Measurements from ENCODE around the gene MON1A. TPM values are rescaled to one million over a fixed set of nuclear protein-coding genes. Genes with fewer than 3 reads are reported as not detected.

Gene MON1A
- total and polyA plus RNA-seq, 4 donors: 4.6 to 9.5 (median 8.2) TPM

DNA sequence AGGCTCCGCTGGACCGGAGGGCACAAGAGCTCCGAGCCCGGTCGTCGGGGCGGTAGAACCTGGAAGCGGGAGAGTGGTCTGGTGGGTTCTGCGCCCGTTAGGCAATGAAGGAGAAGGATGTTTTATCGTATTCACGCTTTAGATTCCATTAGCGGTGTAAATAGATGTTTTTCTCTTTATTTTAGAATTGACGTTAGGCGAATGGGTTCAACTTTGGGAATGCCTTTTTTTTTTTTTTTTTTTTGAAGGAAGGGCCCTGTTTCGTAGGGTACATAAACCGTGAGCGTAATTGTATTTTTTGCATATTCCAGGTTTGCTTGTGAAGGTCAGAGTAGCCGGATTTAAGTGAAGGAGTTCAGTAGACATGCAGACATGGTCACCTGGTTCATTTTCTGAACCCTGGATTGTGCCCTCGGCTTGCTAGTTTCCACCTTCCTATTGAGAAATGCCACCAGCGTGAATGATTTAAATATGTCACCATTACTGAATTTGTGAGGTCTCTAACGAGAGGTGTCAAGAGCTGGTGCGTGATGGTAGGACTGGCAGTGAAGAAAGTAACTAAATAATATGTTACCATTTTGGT is 11.1 kb upstream of the MON1A start:
- H3K4me3 ChIP-seq (ENCODE audit: low read depth in 1 of 3, low read length in 3 of 3): peak overlapping the region; percentile 68 to 99 (median 88)
- H3K9me3 ChIP-seq (ENCODE audit: control insufficient read depth in 4 of 4, low read length in 3 of 4): no peaks in the 10 kb centered on the region
- H3K36me3 ChIP-seq (ENCODE audit: control insufficient read depth in 4 of 4, insufficient read depth in 3 of 4, low read depth in 1 of 4, low read length in 3 of 4): no peaks in the 10 kb centered on the region
- 8% methylated on average over 23 of the region's 23 CpGs for WGBS
- DNase-seq (ENCODE audit: low spot score): no peak
- no peaks in the 10 kb centered on the region for H3K27me3 ChIP-seq (ENCODE audit: control insufficient read depth in 4 of 4, insufficient read depth in 4 of 4, low read length in 3 of 4)
- H3K4me1 ChIP-seq (ENCODE audit: control insufficient read depth in 4 of 4, insufficient read depth in 4 of 4, low read length in 3 of 4): peaks cover 3 to 13% (median 7%) of the 10 kb centered on the region in 4 donors
- H3K9ac ChIP-seq (ENCODE audit: low read depth in 1 of 2, low read length in 2 of 2): peak overlapping the region; percentile 74 to 94
- H3K27ac ChIP-seq (ENCODE audit: low read depth in 1 of 2, low read length in 2 of 2): peak overlapping the region; percentile 86 to 98
- TF ChIP-seq HNF4A (conservative IDR thresholded peaks at IDR 0.05) (peak in 1 of 2 donors; percentile 11), GABPA (IDR thresholded peaks at IDR 0.05 in 1 of 2, conservative IDR thresholded peaks at IDR 0.05 in 1 of 2) (no peak), HNF4G (IDR thresholded peaks at IDR 0.05) (no peak), SP1 (IDR thresholded peaks at IDR 0.05) (no peak)
- TF ChIP-seq, protein P1, sequence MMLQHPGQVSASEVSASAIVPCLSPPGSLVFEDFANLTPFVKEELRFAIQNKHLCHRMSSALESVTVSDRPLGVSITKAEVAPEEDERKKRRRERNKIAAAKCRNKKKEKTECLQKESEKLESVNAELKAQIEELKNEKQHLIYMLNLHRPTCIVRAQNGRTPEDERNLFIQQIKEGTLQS (IDR thresholded peaks at IDR 0.05): no peak

DNA sequence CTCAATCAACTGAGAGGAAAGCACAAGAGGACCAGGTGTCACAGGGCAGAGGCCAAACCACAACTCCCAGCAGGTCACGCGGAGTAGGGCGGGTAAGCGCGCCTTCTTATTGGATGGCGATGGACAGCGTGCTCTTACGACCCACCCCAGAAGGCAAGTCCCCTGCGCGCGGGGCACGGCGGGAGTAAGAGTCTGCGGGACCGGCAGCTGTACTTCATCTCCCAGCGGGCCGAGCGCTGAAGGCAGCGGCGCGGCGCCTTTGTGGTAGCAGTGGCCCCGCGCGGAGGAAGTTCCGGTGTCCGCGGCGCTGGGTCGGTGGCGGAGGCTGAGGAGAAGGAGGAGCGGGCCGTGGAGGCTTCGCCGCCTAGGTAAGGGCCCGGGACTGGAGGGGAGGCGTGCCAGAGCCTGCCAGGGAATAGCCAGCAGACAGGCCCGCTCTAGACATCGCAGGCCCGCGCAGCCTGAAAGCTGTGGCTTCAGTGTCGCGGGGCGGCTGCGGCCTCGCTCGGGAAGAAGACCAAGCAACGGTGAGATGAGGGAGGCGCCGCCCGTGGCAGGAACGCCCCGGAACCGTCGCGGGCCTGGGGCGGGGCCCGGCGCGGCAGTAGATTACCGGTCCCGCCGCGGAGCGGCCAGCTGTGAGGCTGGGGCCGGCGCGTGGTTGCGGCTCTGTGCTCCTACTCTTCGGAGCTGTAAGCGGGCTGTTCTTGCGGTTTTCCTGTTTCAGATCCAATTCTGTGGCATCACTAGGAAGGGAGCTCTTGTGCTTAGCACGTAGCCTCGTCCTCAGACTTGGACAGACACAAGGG is 10.5 kb upstream of the MON1A start, which contains the start of gene RBM6:
Gene RBM6, plus strand, starts transcription at position 293 of the 809 bp plus-strand sequence. CDS start 22,492 bp downstream, outside the sequence.
- TF ChIP-seq RXRA (IDR thresholded peaks at IDR 0.05) (peak; percentile 41 to 45), EGR1 (IDR thresholded peaks at IDR 0.05; ENCODE audit: low read depth in 2 of 2) (no peak), NR2F2 (IDR thresholded peaks at IDR 0.05) (peak; percentile 96), GABPA (IDR thresholded peaks at IDR 0.05 in 1 of 2, conservative IDR thresholded peaks at IDR 0.05 in 1 of 2) (peak; percentile 34 to 91), YY1 (IDR thresholded peaks at IDR 0.05) (peak; percentile 87), TAF1 (conservative IDR thresholded peaks at IDR 0.05) (peak; percentile 68), HNF4G (IDR thresholded peaks at IDR 0.05) (peak; percentile 8), FOXA1 (IDR thresholded peaks at IDR 0.05) (peak; percentile 48), FOXA2 (IDR thresholded peaks at IDR 0.05) (no peak), HNF4A (conservative IDR thresholded peaks at IDR 0.05) (peak; percentile 50 to 65), JUND (IDR thresholded peaks at IDR 0.05) (no peak), RAD21 (IDR thresholded peaks at IDR 0.05) (peak in 1 of 2 donors; percentile 39), SP1 (IDR thresholded peaks at IDR 0.05) (peak; percentile 87)
- TF ChIP-seq, protein P1 (IDR thresholded peaks at IDR 0.05): no peak
- TF ChIP-seq, protein P2, sequence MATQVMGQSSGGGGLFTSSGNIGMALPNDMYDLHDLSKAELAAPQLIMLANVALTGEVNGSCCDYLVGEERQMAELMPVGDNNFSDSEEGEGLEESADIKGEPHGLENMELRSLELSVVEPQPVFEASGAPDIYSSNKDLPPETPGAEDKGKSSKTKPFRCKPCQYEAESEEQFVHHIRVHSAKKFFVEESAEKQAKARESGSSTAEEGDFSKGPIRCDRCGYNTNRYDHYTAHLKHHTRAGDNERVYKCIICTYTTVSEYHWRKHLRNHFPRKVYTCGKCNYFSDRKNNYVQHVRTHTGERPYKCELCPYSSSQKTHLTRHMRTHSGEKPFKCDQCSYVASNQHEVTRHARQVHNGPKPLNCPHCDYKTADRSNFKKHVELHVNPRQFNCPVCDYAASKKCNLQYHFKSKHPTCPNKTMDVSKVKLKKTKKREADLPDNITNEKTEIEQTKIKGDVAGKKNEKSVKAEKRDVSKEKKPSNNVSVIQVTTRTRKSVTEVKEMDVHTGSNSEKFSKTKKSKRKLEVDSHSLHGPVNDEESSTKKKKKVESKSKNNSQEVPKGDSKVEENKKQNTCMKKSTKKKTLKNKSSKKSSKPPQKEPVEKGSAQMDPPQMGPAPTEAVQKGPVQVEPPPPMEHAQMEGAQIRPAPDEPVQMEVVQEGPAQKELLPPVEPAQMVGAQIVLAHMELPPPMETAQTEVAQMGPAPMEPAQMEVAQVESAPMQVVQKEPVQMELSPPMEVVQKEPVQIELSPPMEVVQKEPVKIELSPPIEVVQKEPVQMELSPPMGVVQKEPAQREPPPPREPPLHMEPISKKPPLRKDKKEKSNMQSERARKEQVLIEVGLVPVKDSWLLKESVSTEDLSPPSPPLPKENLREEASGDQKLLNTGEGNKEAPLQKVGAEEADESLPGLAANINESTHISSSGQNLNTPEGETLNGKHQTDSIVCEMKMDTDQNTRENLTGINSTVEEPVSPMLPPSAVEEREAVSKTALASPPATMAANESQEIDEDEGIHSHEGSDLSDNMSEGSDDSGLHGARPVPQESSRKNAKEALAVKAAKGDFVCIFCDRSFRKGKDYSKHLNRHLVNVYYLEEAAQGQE (IDR thresholded peaks at IDR 0.05): peak; percentile 88
- TF ChIP-seq, protein P3, sequence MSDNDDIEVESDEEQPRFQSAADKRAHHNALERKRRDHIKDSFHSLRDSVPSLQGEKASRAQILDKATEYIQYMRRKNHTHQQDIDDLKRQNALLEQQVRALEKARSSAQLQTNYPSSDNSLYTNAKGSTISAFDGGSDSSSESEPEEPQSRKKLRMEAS (IDR thresholded peaks at IDR 0.05): peak; percentile 96
- TF ChIP-seq, protein P4, sequence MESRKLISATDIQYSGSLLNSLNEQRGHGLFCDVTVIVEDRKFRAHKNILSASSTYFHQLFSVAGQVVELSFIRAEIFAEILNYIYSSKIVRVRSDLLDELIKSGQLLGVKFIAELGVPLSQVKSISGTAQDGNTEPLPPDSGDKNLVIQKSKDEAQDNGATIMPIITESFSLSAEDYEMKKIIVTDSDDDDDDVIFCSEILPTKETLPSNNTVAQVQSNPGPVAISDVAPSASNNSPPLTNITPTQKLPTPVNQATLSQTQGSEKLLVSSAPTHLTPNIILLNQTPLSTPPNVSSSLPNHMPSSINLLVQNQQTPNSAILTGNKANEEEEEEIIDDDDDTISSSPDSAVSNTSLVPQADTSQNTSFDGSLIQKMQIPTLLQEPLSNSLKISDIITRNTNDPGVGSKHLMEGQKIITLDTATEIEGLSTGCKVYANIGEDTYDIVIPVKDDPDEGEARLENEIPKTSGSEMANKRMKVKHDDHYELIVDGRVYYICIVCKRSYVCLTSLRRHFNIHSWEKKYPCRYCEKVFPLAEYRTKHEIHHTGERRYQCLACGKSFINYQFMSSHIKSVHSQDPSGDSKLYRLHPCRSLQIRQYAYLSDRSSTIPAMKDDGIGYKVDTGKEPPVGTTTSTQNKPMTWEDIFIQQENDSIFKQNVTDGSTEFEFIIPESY (IDR thresholded peaks at IDR 0.05): peak; percentile 28
- TF ChIP-seq, protein P5, sequence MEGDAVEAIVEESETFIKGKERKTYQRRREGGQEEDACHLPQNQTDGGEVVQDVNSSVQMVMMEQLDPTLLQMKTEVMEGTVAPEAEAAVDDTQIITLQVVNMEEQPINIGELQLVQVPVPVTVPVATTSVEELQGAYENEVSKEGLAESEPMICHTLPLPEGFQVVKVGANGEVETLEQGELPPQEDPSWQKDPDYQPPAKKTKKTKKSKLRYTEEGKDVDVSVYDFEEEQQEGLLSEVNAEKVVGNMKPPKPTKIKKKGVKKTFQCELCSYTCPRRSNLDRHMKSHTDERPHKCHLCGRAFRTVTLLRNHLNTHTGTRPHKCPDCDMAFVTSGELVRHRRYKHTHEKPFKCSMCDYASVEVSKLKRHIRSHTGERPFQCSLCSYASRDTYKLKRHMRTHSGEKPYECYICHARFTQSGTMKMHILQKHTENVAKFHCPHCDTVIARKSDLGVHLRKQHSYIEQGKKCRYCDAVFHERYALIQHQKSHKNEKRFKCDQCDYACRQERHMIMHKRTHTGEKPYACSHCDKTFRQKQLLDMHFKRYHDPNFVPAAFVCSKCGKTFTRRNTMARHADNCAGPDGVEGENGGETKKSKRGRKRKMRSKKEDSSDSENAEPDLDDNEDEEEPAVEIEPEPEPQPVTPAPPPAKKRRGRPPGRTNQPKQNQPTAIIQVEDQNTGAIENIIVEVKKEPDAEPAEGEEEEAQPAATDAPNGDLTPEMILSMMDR (IDR thresholded peaks at IDR 0.05; ENCODE audit: low read depth, low read length, missing input control): no peak
- H3K4me1 ChIP-seq (ENCODE audit: control insufficient read depth in 4 of 4, insufficient read depth in 4 of 4, low read length in 3 of 4): peaks cover 3 to 13% (median 7%) of the 10 kb centered on the region in 4 donors
- DNase-seq (ENCODE audit: low spot score): peak; percentile 93
- under 1% methylated on average over 74 of the region's 74 CpGs for WGBS
- no peaks in the 10 kb centered on the region for H3K36me3 ChIP-seq (ENCODE audit: control insufficient read depth in 4 of 4, insufficient read depth in 3 of 4, low read depth in 1 of 4, low read length in 3 of 4)
- H3K27me3 ChIP-seq (ENCODE audit: control insufficient read depth in 4 of 4, insufficient read depth in 4 of 4, low read length in 3 of 4): no peaks in the 10 kb centered on the region
- peak within 1 kb of the TSS; percentile 86 to 98 for H3K27ac ChIP-seq (ENCODE audit: low read depth in 1 of 2, low read length in 2 of 2)
- peak within 1 kb of the TSS; percentile 68 to 99 (median 88) for H3K4me3 ChIP-seq (ENCODE audit: low read depth in 1 of 3, low read length in 3 of 3)
- H3K9me3 ChIP-seq (ENCODE audit: control insufficient read depth in 4 of 4, low read length in 3 of 4): no peaks in the 10 kb centered on the region
- H3K9ac ChIP-seq (ENCODE audit: low read depth in 1 of 2, low read length in 2 of 2): peak within 1 kb of the TSS; percentile 74 to 94

All from liver (tissue), 9 donors.